HG02970 (cell line): ENCODE measurements around the gene MAP4K4.
"Not testable (repeated sequence)": the region's sequence is repeated elsewhere in the genome, so short reads cannot be mapped to it uniquely, and the experiment has no call there.

Experiments used
- ATAC-seq: cut with Tn5 transposase; IDR thresholded peaks from one replicate; pipeline ENCODE4 v1.9.1; 2021; ENCODE audit warnings: mild to moderate bottlenecking, moderate library complexity, moderate number of reproducible peaks; ENCODE audit not compliant: unreplicated experiment, low FRiP score

MAP4K4 gene

DNA sequence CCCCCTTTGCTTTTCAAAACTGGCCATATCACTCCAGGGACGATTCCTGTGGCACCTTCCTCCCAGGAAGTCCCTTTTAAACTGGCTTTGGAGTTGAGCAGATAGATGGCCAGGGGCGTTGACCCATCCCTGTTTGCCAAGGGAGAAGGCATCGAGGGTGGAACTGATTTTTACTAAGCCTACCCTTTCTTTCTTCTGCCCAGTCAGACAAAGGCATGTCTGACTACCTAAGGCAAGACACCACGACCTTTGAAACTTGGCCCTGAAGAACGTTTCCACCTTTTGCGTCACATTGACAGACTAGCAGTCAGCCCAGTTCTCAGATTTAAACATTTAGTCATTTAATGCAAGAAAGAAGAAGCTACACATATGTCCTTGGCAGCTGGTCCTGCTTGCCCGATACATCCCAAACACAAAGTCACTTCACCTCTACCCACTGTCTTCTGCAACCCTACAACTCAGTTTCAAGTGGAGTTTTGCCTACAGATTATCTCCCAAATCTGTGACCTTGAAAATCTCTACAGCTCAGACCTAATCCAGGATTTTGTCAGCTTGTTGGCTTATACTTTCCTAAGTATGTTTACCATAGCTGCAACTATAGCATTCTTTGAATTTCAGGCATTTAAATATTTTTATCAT lies 192.1 kb downstream of the MAP4K4 start:
- ATAC-seq: no peak

GRCh38 chr2:101892377-101892776 lies 194.9 kb downstream of the MAP4K4 start:
- no peak for ATAC-seq

- ATAC-seq: no peak
Observed at GRCh38 chr2:101893681-101894381, 196.3 kb downstream of the MAP4K4 start.

DNA sequence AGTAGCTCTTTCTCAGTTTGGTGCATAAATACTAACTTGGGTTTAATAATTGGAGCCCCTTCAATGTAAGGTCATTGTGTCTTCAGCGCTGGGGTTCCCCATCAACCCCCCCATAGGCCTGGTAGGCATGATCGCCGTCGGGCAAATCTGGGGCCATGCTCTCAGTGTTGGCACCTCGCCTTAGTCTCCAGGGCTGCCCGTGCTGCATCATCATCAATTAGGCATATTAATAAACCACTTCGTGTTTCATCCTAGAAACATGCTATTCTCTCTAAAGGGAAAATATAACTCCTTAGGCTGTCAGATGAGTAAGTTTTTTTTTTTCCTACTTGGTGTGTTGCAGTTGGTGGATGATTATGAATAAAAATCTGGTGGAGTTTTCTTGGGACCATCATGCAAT lies 197.5 kb downstream of the MAP4K4 start:
- ATAC-seq: no peak

DNA sequence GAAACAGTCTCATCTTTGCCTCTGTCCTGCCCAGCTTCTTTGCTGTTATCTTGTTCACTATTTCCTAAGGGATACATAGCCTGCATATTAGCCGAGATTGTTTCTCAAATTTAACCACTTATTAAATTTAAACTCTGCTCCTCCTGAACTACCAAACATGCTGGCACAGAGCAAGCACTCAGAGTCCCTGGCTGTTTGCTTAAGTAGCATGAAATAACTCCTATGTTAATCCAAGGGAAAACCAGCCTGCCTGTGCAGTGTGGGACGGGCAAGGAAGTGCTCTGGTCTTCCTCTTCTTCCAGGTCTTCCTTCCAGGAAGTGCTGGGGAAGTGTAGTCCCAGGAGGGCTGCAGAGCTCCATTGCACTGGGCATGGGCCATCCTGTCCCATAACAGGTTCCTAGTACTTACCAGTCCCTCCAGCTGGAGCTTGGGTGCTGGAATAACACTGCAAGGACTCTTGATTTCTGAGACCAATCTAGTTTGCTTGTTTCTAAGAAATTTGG lies 198.4 kb downstream of the MAP4K4 start:
- ATAC-seq: no peak

GRCh38 chr2:101897301-101897700 lies 199.8 kb downstream of the MAP4K4 start:
- ATAC-seq: no peak

GRCh38 chr2:101899265-101899664 lies 201.8 kb downstream of the MAP4K4 start:
- no peak for ATAC-seq

DNA sequence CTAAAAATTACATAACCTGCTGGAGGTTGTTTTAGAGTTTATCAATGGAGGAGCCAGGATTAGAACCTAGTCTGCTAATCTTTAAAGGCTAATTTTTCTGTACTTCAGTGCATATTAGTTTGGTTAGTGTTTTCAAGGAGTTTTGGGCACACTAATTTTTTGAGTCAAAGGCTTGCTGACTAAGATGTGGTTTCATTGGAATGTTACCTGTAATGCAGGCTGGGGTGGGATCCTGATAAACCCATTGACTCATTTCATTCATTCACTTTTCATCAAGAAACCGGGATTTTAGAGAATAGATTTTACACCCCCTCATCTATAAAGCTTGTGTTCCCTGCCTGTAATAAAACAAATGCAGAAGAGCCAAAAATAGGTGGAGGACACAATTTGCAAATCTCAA lies 202.4 kb downstream of the MAP4K4 start:
- no peak for ATAC-seq

GRCh38 chr2:101900375-101900774 lies 202.9 kb downstream of the MAP4K4 start:
- no peak for ATAC-seq

GRCh38 chr2:101901241-101901640 lies 203.7 kb downstream of the MAP4K4 start:
- ATAC-seq: no peak

GRCh38 chr2:101902169-101902568 lies 204.7 kb downstream of the MAP4K4 start:
- ATAC-seq: no peak

DNA sequence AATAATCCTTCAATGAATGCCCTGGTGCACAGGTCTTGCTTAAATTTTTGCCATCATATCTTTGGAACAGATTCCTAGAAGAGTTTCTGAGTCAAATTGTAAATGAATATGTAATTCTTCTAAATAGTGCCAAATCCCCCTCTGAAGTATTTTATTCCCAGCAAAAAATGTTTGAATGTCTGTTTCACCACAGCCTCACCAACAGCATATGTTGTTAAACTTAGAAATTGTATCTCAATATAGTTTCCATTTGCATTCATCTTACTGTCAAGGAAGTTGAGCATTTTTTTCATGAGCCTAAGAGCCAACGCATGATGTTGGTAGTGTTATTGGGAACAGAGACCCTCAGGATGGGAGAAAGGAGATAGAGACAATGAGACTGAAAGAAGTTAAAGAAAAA lies 207.4 kb downstream of the MAP4K4 start:
- no peak for ATAC-seq

- no peak for ATAC-seq
Observed at GRCh38 chr2:101905746-101906336, 208.3 kb downstream of the MAP4K4 start.

DNA sequence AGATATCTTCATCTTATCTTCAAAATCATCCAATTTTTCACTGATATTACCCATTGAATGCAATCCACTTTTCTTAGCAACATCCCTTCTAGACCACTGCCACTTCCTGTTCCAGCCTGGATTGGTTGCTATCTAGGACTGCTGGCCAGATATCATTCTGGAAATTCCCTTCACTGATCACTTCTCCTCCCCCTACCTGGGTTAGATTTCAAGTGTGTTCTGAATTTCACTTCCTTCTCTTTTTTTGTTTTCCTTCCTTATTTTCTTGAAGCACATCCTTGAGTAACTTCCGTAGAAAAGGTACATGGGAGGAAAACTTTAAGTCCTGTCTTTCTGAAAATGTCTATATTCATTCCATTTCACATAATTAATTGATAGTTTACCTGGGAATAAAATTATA lies 212.3 kb downstream of the MAP4K4 start:
- no peak for ATAC-seq

- ATAC-seq: peak; percentile 83
Observed at GRCh38 chr2:101912545-101912944, 215.0 kb downstream of the MAP4K4 start.

DNA sequence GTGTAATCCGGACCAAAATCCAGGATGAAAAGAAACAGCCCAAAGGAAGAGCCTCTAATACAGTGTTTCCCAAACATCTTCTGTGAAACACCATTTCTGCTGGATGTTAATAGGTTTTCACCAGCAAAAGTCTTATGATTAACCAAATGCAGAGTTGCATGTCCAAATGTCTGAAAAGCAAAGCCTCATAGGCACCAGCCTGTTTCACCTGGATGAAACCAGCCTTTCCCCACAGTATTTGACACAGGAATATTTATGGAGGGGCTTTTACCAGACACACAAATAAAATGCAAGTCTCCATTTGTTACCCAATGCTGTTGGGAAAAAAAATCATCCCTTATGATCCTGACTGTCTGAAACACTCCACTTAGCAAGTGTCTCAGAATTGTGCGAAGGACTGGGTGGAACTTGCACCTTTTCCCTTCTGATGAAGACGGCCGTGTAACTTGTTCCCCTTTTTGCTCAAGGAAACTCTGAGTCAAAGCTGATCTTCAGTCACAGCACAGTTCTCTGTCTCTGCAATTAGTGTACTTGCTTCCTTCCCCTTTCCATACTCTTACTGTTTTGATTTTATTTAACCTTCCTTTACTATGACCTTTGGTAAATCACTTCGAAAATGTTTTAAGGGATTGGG lies 223.9 kb downstream of the MAP4K4 start:
- ATAC-seq: no peak

DNA sequence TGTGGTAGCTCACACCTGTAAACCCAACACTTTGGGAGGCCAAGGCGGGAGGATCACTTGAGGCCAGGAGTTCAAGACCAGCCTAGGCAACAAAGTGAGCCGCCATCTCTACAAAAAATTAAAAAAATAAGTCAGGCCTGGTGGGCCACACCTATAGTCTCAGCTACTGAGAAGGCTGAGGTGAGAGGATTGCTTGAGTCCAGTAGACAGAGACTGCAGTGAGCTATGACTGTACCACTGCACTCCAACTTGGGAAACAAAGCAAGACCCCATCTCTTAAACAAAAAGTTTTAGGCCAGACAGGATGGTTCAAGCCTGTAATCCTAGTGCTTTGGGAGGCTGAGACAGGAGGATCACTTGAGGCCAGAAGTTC lies 224.4 kb downstream of the MAP4K4 start:
- ATAC-seq: no peak

DNA sequence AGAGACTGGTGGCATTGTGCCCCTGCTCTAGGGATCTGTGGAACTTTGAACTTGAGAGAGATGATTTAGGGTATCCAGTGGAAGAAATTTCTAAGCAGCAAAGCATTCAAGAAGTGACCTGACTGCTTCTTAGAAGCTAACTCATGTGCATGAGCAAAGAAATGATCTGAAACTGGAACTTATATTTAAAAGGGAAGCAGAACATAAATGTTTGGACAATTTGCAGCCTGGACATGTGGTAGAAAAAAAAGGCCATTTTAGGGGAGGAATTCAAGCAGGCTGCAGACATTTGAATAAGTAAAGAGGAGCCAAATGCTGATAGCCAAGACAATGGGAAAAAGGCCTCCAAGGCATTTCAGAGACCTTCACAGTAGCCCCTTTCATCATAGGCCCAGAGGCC lies 226.8 kb downstream of the MAP4K4 start:
- ATAC-seq: not testable (repeated sequence)

- ATAC-seq: no peak
Observed at GRCh38 chr2:101930019-101930418, 232.5 kb downstream of the MAP4K4 start.

DNA sequence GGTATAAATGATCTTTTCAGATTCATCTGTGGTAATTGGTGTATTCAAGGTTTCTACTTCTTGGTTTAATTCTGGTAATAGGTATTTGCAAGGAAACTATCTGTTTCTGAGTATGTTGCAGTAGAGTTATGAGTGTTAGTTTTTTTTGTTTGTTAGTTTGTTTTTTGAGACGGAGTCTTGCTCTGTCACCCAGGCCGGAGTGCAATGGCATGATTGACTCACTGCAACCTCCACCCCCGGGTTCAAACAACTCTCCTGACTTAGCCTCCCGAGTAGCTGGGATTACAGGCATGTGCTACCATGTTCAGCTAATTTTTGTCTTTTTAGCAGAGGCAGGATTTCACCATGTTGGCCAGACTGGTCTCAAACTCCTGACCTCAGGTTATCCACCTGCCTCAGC lies 233.3 kb downstream of the MAP4K4 start:
- no peak for ATAC-seq

GRCh38 chr2:101931402-101931801 lies 233.9 kb downstream of the MAP4K4 start:
- no peak for ATAC-seq
